ENCODE results near the gene SATB2. TPM values are rescaled to one million over a fixed set of nuclear protein-coding genes. Genes with fewer than 3 reads are reported as not detected.

The SATB2 gene
- total RNA-seq, 1 donor from 2014 or later = 5.0 TPM

DNA sequence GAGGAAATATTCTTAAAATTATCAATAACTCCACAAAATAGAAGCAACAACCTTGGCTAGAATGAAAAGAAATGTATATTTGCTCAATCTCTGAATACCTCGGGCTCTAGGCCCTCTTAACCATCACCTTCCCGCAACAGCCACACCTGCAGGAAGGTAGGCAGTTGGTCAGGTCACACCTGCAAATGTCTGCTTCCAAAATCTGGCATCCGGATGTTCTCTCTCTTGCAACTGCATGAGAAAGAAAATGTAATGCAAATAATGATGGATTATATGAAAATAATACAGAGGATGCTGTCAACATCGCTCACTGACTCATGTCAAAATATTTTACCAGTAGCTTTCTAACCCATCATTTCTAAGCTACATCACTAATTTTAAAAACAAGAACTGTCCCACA, 148.3 kb downstream of the SATB2 start:
- no peaks in the 10 kb centered on the region for H3K27me3 ChIP-seq (ENCODE audit: low read depth)
- TF ChIP-seq, protein P1, sequence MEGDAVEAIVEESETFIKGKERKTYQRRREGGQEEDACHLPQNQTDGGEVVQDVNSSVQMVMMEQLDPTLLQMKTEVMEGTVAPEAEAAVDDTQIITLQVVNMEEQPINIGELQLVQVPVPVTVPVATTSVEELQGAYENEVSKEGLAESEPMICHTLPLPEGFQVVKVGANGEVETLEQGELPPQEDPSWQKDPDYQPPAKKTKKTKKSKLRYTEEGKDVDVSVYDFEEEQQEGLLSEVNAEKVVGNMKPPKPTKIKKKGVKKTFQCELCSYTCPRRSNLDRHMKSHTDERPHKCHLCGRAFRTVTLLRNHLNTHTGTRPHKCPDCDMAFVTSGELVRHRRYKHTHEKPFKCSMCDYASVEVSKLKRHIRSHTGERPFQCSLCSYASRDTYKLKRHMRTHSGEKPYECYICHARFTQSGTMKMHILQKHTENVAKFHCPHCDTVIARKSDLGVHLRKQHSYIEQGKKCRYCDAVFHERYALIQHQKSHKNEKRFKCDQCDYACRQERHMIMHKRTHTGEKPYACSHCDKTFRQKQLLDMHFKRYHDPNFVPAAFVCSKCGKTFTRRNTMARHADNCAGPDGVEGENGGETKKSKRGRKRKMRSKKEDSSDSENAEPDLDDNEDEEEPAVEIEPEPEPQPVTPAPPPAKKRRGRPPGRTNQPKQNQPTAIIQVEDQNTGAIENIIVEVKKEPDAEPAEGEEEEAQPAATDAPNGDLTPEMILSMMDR (IDR thresholded peaks at IDR 0.05) = no peak
- H3K4me3 ChIP-seq = no peak overlapping the region
- H3K9me3 ChIP-seq = no peaks in the 10 kb centered on the region
- no peak for DNase-seq
- no peak overlapping the region for H3K27ac ChIP-seq
- intact Hi-C loops (cut with DNase I) = no loop called here
- H3K36me3 ChIP-seq = no peaks in the 10 kb centered on the region
- no peaks in the 10 kb centered on the region for H3K4me1 ChIP-seq
- no peak for ATAC-seq

DNA sequence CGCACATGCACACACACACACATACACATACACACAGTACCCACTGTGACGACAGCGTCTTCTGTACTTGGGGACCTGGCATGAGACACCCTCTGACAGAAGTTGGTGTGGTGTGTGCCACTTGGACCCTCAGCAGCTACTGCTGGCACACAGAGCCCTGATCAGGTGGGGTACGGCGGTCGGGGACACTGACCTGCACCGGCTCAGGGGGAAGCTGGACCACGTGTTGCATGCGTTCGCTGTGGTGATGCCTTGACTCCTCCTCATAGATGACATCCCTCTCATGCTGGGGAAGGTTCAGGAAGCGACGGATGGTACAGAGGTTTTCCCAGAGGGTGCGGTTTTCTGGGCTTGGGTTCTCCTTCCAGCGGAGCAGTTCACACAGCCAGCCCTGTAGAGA, 149.2 kb downstream of the SATB2 start:
- Histone ChIP-seq H3K27ac (no peak overlapping the region), H3K36me3 (no peaks in the 10 kb centered on the region), H3K4me1 (no peaks in the 10 kb centered on the region), H3K9me3 (no peaks in the 10 kb centered on the region), H3K27me3 (ENCODE audit: low read depth) (no peaks in the 10 kb centered on the region), H3K4me3 (no peak overlapping the region)
- TF ChIP-seq, protein P1 (IDR thresholded peaks at IDR 0.05) = no peak
- ATAC-seq = no peak
- DNase-seq = no peak
- intact Hi-C loops (cut with DNase I) = no loop called here

DNA sequence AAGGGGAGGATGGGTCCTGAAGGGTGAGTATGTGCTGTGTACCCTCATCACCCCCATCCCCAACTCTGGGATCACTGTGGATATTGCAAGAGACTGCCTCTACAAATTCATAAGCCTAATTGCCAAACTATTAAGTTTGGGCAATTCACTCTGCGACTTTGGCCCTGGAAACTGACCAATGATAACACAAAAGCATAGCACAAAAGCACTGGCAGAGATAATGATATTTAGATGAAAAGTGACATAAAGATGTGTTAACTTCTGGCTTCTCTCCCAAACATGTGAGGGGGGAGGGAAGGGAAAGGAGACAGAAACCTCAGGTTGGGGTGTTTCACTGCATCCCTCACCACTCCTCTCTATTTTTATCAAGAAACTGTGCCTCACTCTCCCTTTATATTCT, 150.3 kb downstream of the SATB2 start:
- Histone ChIP-seq H3K27me3 (ENCODE audit: low read depth) (no peaks in the 10 kb centered on the region), H3K4me1 (no peaks in the 10 kb centered on the region), H3K9me3 (no peaks in the 10 kb centered on the region), H3K27ac (no peak overlapping the region), H3K4me3 (no peak overlapping the region), H3K36me3 (no peaks in the 10 kb centered on the region)
- no peak for ATAC-seq
- TF ChIP-seq, protein P1 (IDR thresholded peaks at IDR 0.05) = no peak
- intact Hi-C loops (cut with DNase I) = no loop called here
- DNase-seq = no peak

DNA sequence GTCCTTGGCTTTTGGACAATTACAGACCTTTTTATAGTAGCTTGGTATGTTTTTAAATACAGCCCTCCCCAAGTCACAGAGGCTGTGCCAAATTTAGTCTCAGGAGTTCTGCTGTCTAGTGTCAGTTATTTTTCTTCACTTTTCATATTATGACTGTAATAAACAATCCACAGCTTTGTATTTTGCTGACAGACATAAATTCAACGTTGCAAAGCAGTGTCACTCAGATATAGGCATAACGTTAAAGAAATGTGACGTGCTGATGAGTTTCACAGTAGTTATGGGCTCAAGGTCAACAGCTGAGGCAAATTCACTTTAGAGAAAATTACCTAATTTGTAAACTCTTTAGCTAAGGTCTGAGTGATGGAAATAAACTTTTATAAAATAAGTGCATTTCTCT, 151.6 kb downstream of the SATB2 start:
- no peaks in the 10 kb centered on the region for H3K9me3 ChIP-seq
- no peak overlapping the region for H3K27ac ChIP-seq
- no peaks in the 10 kb centered on the region for H3K36me3 ChIP-seq
- no peaks in the 10 kb centered on the region for H3K4me1 ChIP-seq
- intact Hi-C loops (cut with DNase I) = no loop called here
- no peak overlapping the region for H3K4me3 ChIP-seq
- TF ChIP-seq, protein P1 (IDR thresholded peaks at IDR 0.05) = no peak
- H3K27me3 ChIP-seq (ENCODE audit: low read depth) = no peaks in the 10 kb centered on the region
- no peak for DNase-seq
- ATAC-seq = no peak

DNA sequence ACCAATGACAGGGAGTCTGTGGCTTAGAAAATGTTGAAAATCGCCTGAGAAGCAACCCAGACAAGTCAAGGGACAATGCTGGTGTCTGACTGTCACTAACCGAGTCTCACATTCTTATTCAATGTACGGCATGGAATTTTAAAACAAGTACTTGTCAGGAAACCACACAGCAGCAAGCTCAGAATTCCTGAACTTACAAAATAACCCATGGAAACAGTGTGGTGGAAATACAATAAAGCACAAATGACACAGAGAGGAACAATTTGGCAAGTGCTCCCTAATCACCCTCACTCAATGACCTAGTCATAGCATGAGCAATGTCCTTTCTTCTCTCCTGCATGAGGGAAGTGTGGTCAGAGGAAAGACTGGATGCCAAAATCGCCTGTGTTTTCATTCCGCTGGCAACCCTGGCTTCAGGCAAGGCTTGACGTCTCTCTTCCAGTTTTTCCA, 154.0 kb downstream of the SATB2 start:
- no peak overlapping the region for H3K4me3 ChIP-seq
- no peaks in the 10 kb centered on the region for H3K27me3 ChIP-seq (ENCODE audit: low read depth)
- H3K9me3 ChIP-seq = no peaks in the 10 kb centered on the region
- no peaks in the 10 kb centered on the region for H3K36me3 ChIP-seq
- DNase-seq (no peak), ATAC-seq (no peak)
- intact Hi-C loops (cut with DNase I) = no loop called here
- TF ChIP-seq, protein P1 (IDR thresholded peaks at IDR 0.05) = no peak
- no peaks in the 10 kb centered on the region for H3K4me1 ChIP-seq
- H3K27ac ChIP-seq = no peak overlapping the region

DNA sequence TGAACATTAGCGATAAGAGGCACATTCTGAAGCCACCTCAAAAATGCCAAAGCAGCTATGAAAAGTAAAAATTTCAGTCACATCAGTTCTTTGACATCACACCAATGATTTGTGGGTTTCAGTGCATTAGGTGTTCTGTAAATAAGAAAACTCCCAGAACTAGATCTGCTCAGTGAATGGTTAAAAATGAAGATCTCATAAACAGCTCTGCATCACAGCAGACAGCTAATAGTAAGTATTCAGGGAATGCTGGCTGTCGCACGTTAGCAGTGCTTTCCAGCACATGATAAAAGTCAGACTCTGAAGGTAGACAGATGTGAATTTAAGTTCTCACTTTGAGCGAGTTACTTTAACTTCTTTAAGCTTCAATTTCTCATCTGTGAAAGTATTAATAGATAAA, 154.9 kb downstream of the SATB2 start:
- H3K9me3 ChIP-seq = no peaks in the 10 kb centered on the region
- H3K36me3 ChIP-seq = no peaks in the 10 kb centered on the region
- H3K4me1 ChIP-seq = no peaks in the 10 kb centered on the region
- no peak for DNase-seq
- no peak overlapping the region for H3K27ac ChIP-seq
- H3K4me3 ChIP-seq = no peak overlapping the region
- TF ChIP-seq, protein P1 (IDR thresholded peaks at IDR 0.05) = no peak
- intact Hi-C loops (cut with DNase I) = no loop called here
- H3K27me3 ChIP-seq (ENCODE audit: low read depth) = no peaks in the 10 kb centered on the region
- no peak for ATAC-seq
